A549 (cell line): Measurements from ENCODE around the gene SCN1A. TPM values are rescaled to one million over a fixed set of nuclear protein-coding genes. Genes with fewer than 3 reads are reported as not detected.

Experiments used
- ATAC-seq, 2 experiments: fragments of 200-7000 bp in 1 of 2; fragments of >200 bp in 1 of 2; cut with Nextera tagmentation in 1 of 2; cut with Tn5 transposase in 1 of 2; 3 replicates each; pipeline versions ENCODE4 v1.8.0 to v1.9.1; 2018 to 2020; ENCODE audit warnings: mild to moderate bottlenecking in 1 of 2, moderate library complexity in 1 of 2
- CTCF ChIA-PET: fragments of 300-600 bp; sonication (Branson Sonifier 250); formaldehyde crosslinking; extraction: SDS; loops from one replicate; lab custom pipeline; 2021; ENCODE audit warnings: antibody characterized with exemption, inconsistent platforms; lab: Yijun Ruan, JAX
- POLR2A ChIA-PET: fragments of 350-600 bp; formaldehyde crosslinking; extraction: SDS; loops from one replicate; lab custom pipeline; 2021; ENCODE audit warnings: antibody characterized with exemption, inconsistent platforms; lab: Yijun Ruan, JAX
- DNase-seq, 2 experiments: peaks; one replicate each; pipeline versions ENCODE4 v3.0.0 to v3.0.0-alpha.2; 2011 to 2016; ENCODE audit warnings: low read depth in 1 of 2, low spot score in 1 of 2
- FAIRE-seq: peaks from 2 replicates; lab custom pipeline; 2011; peaks lifted over from hg19 to GRCh38; lab: Jason Lieb, UNC
- H3K27ac ChIP-seq, 2 experiments: fragments of >200 bp; sonication (Bioruptor Twin); formaldehyde crosslinking; 3 replicates each; pipeline ENCODE4 v1.5.1; 2016 to 2017
- H3K4me1 ChIP-seq: fragments of >200 bp; sonication (Bioruptor Twin); formaldehyde crosslinking; 3 replicates; pipeline ENCODE4 v1.6.1; 2016
- H3K4me2 ChIP-seq: fragments of >200 bp; sonication (Bioruptor Twin); formaldehyde crosslinking; 3 replicates; pipeline ENCODE4 v1.6.1; 2016
- H3K4me3 ChIP-seq: fragments of >200 bp; sonication (Bioruptor Twin); formaldehyde crosslinking; 3 replicates; pipeline ENCODE4 v1.5.1; 2016
- H3K9me3 ChIP-seq: fragments of >200 bp; sonication (Bioruptor Twin); formaldehyde crosslinking; 3 replicates; pipeline ENCODE4 v1.6.1; 2016
- BCL3 ChIP-seq: fragments of >200 bp; sonication (Bioruptor Twin); formaldehyde crosslinking; IDR thresholded peaks from 3 replicates; pipeline ENCODE4 v1.6.1; 2016
- CHD2 ChIP-seq: fragments of 150-350 bp; IDR thresholded peaks from 2 replicates; pipeline ENCODE4 v1.6.1; 2014; ENCODE audit warnings: low read length; ENCODE audit not compliant: partially characterized antibody
- E2F6 ChIP-seq: IDR thresholded peaks from 2 replicates; pipeline ENCODE4 v1.6.1; 2012; ENCODE audit warnings: low read depth, borderline replicate concordance
- HES2 ChIP-seq: fragments of >200 bp; sonication (Bioruptor Twin); formaldehyde crosslinking; IDR thresholded peaks from 2 replicates; pipeline ENCODE4 v1.6.1; 2016
- HOXA7 ChIP-seq: fragments of 250-450 bp; sonication (Bioruptor Pico); IDR thresholded peaks from 2 replicates; pipeline ENCODE4 v1.5.0; 2020; ENCODE audit warnings: mild to moderate bottlenecking, moderate library complexity
- HOXB5 ChIP-seq: fragments of 250-450 bp; sonication (Bioruptor Pico); IDR thresholded peaks from 2 replicates; pipeline ENCODE4 v1.5.0; 2020; ENCODE audit warnings: mild to moderate bottlenecking, moderate library complexity
- JUN ChIP-seq, 2 experiments: fragments of >200 bp; sonication (Bioruptor Twin); formaldehyde crosslinking; IDR thresholded peaks; 2 replicates in 1 of 2; 3 replicates in 1 of 2; pipeline ENCODE4 v1.6.1; 2016 to 2017
- KDM5A ChIP-seq: fragments of 200-600 bp; sonication (generic); IDR thresholded peaks from 2 replicates; pipeline ENCODE4 v1.6.1; 2016; ENCODE audit warnings: antibody characterized with exemption, mild to moderate bottlenecking
- MAZ ChIP-seq: fragments of 150-350 bp; IDR thresholded peaks from 2 replicates; pipeline ENCODE4 v1.6.1; 2014; ENCODE audit warnings: antibody characterized with exemption, low read depth, low read length, borderline replicate concordance
- NPAS2 ChIP-seq: fragments of 250-450 bp; sonication (Bioruptor Pico); IDR thresholded peaks from 2 replicates; pipeline ENCODE4 v1.8.0; 2022; ENCODE audit warnings: mild to moderate bottlenecking, moderate library complexity, borderline replicate concordance
- PHF8 ChIP-seq: fragments of 200-600 bp; sonication (generic); IDR thresholded peaks from 2 replicates; pipeline ENCODE4 v1.6.1; 2016; ENCODE audit warnings: low read depth, mild to moderate bottlenecking, antibody characterized with exemption, moderate library complexity, borderline replicate concordance
- POLR2A ChIP-seq: IDR thresholded peaks from 2 replicates; pipeline ENCODE4 v1.6.1; 2012; ENCODE audit warnings: mild to moderate bottlenecking, low read length
- RAD21 ChIP-seq, 2 experiments: fragments of >200 bp in 1 of 2; sonication (Bioruptor Twin) in 1 of 2; formaldehyde crosslinking in 1 of 2; IDR thresholded peaks in 1 of 2; conservative IDR thresholded peaks in 1 of 2; 2 replicates in 1 of 2; 3 replicates in 1 of 2; pipeline ENCODE4 v1.6.1; 2012 to 2018; ENCODE audit warnings: inconsistent platforms in 1 of 2
- RNF2 ChIP-seq: fragments of 200-600 bp; sonication (generic); IDR thresholded peaks from 2 replicates; pipeline ENCODE4 v1.6.1; 2016; ENCODE audit warnings: low read depth, mild to moderate bottlenecking, antibody characterized with exemption, moderate library complexity, borderline replicate concordance
- SMC3 ChIP-seq: fragments of >200 bp; sonication (Bioruptor Twin); formaldehyde crosslinking; IDR thresholded peaks from 3 replicates; pipeline ENCODE4 v1.6.1; 2018; ENCODE audit warnings: inconsistent platforms
- SREBF2 ChIP-seq: fragments of 450-650 bp; IDR thresholded peaks from 2 replicates; pipeline ENCODE4 v1.6.1; 2014; ENCODE audit warnings: mild to moderate bottlenecking, moderate library complexity
- TFCP2L1 ChIP-seq: fragments of 250-450 bp; sonication (Bioruptor Pico); IDR thresholded peaks from 2 replicates; pipeline ENCODE4 v1.5.0; 2021; ENCODE audit warnings: mild to moderate bottlenecking
- TP53 ChIP-seq: fragments of 250-450 bp; sonication (Bioruptor Pico); IDR thresholded peaks from 2 replicates; pipeline ENCODE4 v1.5.0; 2021; ENCODE audit warnings: mild to moderate bottlenecking, moderate library complexity
- ZSCAN20 ChIP-seq: fragments of 250-450 bp; sonication (Bioruptor Pico); IDR thresholded peaks from 2 replicates; pipeline ENCODE4 v1.8.0; 2022; ENCODE audit warnings: mild to moderate bottlenecking, moderate library complexity
- WGBS: methylation state at CpG from one replicate; pipeline ENCODE4 v1.1.6; 2017; ENCODE audit errors: missing lambda C conversion rate; 5-methylcytosine and 5-hydroxymethylcytosine counted together
- polyA minus RNA-seq: library from RNA; depleted of rRNA, polyadenylated mRNA; stranded (reverse); fragments of >200 nt; gene quantifications from 2 replicates; pipeline ENCODE4 v1.2.3, GENCODE V29; 2011; rRNA and poly(A)+ RNA removed
- polyA plus RNA-seq, 4 experiments: library from polyadenylated mRNA; depleted of rRNA in 3 of 4; stranded (reverse); fragments of >200 nt; fragmentation: RNase III in 1 of 4; extraction: RNeasy Plus Mini Kit Qiagen cat#74134 plus additional on column Dnase treatment in 1 of 4; gene quantifications; 2 replicates in 3 of 4; 3 replicates in 1 of 4; pipeline ENCODE4 v1.2.3, GENCODE V29; 2011 to 2017
- TF ChIP-seq, protein P1 (sequence below): fragments of 450-650 bp; IDR thresholded peaks from 2 replicates; pipeline ENCODE4 v1.6.1; 2014; ENCODE audit warnings: antibody characterized with exemption
- TF ChIP-seq, protein P2 (sequence below): fragments of >200 bp; sonication (Bioruptor Twin); formaldehyde crosslinking; IDR thresholded peaks from 3 replicates; pipeline ENCODE4 v1.5.1; 2016

The SCN1A gene
- not detected in 2 replicates for polyA plus RNA-seq (2011; rRNA removed)
- polyA plus RNA-seq (2012; cell fraction: cytosol; rRNA removed) = not detected in 2 replicates
- not detected in 2 replicates for polyA plus RNA-seq (2012; cell fraction: nucleus; rRNA removed)
- not detected in 3 replicates for polyA plus RNA-seq (2017; fragmentation: RNase III; extraction: RNeasy Plus Mini Kit Qiagen cat#74134 plus additional on column Dnase treatment)
- polyA minus RNA-seq = not detected in 2 replicates

DNA sequence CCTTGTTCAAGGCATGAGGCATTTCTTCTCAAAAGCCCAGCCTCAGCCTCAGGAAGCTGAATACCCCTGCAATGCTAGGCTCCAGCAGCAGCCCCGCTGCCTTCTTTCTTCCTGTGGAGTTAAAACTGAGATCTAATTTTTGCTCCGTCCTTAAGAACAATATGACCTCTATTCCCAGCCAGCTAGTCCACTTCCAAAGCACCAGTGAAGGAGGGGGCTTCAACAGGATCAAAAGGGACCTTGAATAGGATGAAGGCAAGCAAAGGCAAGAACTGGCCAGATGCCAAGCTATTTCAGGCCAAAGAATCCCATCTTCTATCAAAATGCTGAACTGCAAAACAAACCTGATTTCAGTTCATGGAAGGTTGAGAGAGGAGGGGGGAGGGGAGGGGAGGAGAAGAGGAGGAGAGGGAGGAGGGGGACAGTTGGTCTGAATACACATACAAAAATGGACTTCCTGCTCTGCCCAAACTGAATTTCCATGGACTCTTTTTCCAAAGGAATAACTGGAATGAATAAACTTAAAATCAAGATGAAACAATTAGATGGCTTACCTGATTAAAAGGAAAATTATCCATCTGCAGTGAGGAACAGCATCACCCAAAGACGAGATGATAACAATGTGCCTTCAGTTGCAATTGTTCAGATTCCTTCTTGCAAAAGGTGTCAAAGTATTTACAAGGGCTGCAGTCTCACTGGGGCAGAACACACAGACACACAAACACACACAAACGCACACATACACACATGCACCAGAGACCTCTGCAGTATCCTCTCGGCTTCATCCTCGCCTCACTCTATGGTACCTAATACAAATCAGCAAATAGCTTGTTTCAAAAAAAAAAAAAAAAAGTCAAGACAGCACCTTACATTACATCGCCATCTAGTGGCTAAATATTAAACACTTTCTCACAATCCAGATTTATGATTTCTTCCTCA is at the start of gene SCN1A:
Gene SCN1A (minus strand): TSS at position 804 of the 939 bp plus-strand sequence. CDS start 54,399 bp downstream, outside the sequence.
- peak in 1 of 2 experiments; percentile 76; a peak in 4 of 6 replicates for ATAC-seq

GRCh38 chr2:166173263-166173662 is 45.4 kb upstream of the SCN1A start:
- Histone ChIP-seq H3K4me3 (no peak overlapping the region), H3K4me1 (no peaks in the 10 kb centered on the region), H3K9me3 (no peaks in the 10 kb centered on the region), H3K27ac (no peak overlapping the region), H3K4me2 (no peak overlapping the region)
- ChIA-PET POLR2A (no interaction called here), CTCF (interaction anchor here (1.1 kb wide), 1 partner anchor 9 kb away, joined by 3 read pairs; no protein-coding TSS in a partner anchor)
- 69% methylated on average over 2 of the region's 2 CpGs for WGBS
- DNase-seq (no peak), ATAC-seq (no peak), FAIRE-seq (no peak)
- TF ChIP-seq RAD21 (conservative IDR thresholded peaks at IDR 0.05 in 1 of 2, IDR thresholded peaks at IDR 0.05 in 1 of 2) (no peak), HOXB5 (CRISPR knock-in tag) (no peak), SREBF2 (no peak), MAZ (no peak), E2F6 (no peak), JUN (IDR thresholded peaks at IDR 0.05) (no peak), NPAS2 (CRISPR knock-in tag) (no peak), RNF2 (no peak), HOXA7 (no peak), KDM5A (no peak), ZSCAN20 (CRISPR knock-in tag) (no peak), HES2 (no peak), PHF8 (no peak), BCL3 (no peak), TP53 (CRISPR knock-in tag) (no peak), TFCP2L1 (CRISPR knock-in tag) (no peak), POLR2A (no peak), CHD2 (no peak)
- TF ChIP-seq, protein P1, sequence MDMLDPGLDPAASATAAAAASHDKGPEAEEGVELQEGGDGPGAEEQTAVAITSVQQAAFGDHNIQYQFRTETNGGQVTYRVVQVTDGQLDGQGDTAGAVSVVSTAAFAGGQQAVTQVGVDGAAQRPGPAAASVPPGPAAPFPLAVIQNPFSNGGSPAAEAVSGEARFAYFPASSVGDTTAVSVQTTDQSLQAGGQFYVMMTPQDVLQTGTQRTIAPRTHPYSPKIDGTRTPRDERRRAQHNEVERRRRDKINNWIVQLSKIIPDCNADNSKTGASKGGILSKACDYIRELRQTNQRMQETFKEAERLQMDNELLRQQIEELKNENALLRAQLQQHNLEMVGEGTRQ = no peak

More for the DNA sequence above, at the start of gene SCN1A:
- WGBS = 21% methylated on average over 7 of the region's 7 CpGs
- no peak within 1 kb of the TSS for H3K27ac ChIP-seq
- H3K4me3 ChIP-seq = no peak within 1 kb of the TSS
- H3K4me1 ChIP-seq = no peaks in the 10 kb centered on the region
- H3K9me3 ChIP-seq = no peaks in the 10 kb centered on the region
- ChIA-PET POLR2A (interaction anchor here (0.8 to 1.0 kb wide), 2 partner anchors 174 to 253 kb away, joined by 3 read pairs; partner anchors contain the start of gene TTC21B), CTCF (interaction anchor here (0.6 to 3.1 kb wide), 14 partner anchors 14 to 173 kb away, joined by 3 to 32 read pairs (median 4); partner anchors contain the start of gene TTC21B)
- H3K4me2 ChIP-seq = peak within 1 kb of the TSS; percentile 50; the same call in 2 of the 3 replicates
- peak; percentile 62 to 74; a peak in 4 of 5 replicates for TF ChIP-seq RAD21 (conservative IDR thresholded peaks at IDR 0.05 in 1 of 2, IDR thresholded peaks at IDR 0.05 in 1 of 2)
- TF ChIP-seq TP53 (CRISPR knock-in tag) = no peak
- peak; percentile 43; the same call in 2 of the 3 replicates for TF ChIP-seq SMC3
- TF ChIP-seq, protein P2, sequence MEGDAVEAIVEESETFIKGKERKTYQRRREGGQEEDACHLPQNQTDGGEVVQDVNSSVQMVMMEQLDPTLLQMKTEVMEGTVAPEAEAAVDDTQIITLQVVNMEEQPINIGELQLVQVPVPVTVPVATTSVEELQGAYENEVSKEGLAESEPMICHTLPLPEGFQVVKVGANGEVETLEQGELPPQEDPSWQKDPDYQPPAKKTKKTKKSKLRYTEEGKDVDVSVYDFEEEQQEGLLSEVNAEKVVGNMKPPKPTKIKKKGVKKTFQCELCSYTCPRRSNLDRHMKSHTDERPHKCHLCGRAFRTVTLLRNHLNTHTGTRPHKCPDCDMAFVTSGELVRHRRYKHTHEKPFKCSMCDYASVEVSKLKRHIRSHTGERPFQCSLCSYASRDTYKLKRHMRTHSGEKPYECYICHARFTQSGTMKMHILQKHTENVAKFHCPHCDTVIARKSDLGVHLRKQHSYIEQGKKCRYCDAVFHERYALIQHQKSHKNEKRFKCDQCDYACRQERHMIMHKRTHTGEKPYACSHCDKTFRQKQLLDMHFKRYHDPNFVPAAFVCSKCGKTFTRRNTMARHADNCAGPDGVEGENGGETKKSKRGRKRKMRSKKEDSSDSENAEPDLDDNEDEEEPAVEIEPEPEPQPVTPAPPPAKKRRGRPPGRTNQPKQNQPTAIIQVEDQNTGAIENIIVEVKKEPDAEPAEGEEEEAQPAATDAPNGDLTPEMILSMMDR = peak; percentile 81
- DNase-seq (peak; percentile 2 to 43), FAIRE-seq (no peak)
